Medulla oblongata (tissue), 1 donor: Measurements from ENCODE around the gene ARMS2.

ENCODE experiments used
- DNase-seq: peaks from one replicate; pipeline ENCODE4 v3.0.0-alpha.2; 2015; ENCODE audit errors: extremely low spot score

The ARMS2 gene, protein sequence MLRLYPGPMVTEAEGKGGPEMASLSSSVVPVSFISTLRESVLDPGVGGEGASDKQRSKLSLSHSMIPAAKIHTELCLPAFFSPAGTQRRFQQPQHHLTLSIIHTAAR

DNA sequence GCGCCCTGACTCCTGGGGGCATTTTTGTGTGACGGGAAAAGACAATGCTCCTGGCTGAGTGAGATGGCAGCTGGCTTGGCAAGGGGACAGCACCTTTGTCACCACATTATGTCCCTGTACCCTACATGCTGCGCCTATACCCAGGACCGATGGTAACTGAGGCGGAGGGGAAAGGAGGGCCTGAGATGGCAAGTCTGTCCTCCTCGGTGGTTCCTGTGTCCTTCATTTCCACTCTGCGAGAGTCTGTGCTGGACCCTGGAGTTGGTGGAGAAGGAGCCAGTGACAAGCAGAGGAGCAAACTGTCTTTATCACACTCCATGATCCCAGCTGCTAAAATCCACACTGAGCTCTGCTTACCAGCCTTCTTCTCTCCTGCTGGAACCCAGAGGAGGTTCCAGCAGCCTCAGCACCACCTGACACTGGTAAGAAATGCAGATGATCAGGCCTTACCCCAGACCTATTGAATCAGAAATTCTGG, at the start of gene ARMS2:
ARMS2 (plus strand) TSS at position 51 of the 478 bp plus-strand sequence; CDS start at position 126, 75 bp downstream.
- DNase-seq = no peak

DNA sequence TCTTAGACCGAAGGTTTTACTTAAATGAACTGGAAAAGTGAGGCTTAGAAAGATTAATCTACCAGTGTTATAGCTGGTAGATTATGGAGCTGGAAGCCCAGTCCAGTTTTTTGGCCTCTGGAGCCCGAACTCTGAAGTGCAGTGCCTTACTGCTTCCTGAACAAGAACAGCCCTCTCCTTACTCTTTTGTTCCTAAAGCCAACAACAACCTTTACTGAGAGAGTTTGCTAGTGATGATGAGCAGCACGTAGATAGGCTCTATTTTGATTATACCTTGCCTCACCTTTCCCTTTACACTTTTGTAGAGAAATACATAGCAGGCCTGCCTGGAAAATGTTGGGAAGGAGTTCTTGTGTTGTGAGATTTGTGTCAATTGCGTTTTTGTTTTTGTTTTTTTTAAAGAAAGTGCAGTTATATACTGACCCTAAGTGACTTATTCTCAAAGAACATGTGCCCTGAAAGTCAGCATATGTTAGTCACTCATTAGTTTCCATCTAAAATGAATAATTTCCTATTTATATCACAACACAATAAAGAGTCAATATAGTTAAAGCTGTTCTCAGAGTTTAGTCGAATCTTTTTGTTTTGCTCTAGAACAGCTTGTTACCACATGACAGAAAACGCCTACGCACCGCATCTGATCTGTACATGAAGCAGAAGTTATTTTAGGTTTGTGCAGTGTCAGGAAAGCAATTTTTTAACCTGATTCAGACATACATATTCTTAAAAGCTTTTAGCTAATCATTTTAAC, 46.9 kb upstream of the ARMS2 start:
- DNase-seq = no peak

DNA sequence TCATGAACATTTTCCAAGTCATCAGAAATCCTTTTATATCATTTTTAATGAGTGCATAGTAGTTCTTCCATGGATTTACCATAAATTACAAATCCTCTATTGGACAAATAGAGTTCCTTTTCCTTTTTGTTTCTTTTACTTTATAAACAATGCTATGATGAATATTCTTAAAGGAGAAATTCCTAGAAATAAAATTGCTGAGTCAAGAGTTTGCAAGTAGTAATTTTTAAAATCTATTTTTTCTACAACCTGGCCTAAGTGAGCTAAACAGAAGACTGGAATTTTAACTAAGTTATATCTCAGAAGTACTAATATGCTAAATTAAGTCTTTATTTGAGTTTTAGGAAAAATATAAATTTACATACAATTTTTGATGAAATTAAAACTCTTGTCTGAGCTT, 41.1 kb upstream of the ARMS2 start:
- no peak for DNase-seq

DNA sequence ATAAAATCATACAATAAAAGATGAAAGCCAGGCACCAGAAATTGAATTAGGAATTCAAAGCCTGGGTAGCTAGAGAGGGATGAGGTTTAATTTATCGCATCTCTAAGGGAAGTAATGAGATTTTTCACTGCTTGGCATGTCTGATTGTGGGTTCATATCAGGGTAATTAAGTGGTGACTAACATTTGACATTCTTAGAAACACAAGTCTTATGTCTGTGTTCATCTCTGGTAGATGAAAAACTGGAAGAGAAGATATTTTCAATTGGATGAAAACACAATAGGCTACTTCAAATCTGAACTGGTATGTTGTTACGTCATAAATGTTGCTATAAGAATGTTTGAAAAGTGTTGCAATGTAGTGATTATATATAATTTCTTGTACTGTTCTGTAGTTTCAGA, 36.8 kb upstream of the ARMS2 start:
- DNase-seq = no peak

DNA sequence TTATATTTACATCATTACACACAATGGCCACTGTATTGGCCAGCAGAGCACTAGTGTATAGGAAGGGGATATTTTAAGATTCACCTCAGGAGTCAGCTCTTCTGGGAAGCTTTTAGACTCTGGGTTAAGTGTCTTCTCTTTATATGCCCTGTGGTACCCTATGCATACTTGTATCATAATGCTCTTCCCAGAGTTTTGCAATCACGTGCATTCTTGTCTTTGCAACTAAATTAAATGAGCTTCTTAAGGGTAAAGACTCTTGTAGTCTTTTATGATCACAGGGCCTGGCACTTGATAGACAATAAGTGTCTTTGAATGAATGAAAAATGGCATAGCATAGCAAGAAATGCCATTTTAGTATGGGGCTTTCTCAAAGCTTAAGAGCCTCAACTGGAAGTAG, 35.4 kb upstream of the ARMS2 start:
- no peak for DNase-seq

DNA sequence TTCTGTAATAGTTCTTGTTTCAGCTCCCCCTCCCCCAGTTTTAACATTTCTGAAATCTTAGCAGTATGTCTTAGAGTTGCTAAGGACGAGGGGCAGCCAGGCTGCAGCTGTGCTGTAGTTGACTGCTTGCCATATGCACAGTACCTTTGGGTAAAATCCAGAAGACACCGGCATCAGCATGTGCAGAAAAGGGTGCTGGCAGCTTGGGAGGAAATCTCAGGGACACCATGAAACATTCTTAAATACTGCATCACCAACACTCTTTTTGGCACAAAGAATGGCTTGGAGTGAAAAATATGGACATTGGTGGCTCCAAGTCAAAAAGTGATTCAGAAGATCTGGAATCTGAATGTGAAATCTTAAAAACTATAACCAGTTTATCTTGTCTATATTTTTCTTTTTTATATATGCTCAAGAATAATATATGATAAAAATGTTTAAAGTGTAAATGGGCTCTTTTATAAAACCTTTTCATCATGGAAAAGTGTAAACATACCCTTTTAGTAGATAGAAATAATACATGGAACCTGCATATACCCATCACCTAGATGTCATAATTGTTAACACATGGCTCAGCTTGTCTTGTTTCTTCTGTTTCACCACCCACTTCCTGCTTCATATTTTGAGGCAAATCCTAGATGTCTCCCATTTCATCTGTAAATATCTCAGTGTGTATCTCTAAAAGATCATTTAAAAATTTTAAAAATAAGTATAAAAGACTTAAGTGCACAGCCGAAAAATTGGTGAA, 34.4 kb upstream of the ARMS2 start:
- no peak for DNase-seq

DNA sequence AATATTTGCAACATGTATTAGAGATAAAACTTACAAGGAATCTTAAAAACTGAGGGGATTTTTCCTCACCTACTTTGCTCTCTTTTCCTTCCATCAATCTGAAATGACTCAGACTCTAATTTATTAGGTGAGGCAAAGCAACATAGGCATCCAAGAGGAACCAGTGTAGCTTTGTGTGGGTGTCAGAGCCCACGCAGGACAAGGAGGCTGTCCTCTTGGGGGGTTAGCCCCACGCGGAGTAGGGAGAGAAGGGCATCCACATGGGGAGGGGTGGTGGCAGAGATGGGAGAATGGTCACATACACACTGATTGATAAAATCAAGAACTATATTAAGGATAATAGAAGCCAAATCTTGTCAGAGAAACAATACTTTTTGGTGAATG, 33.8 kb upstream of the ARMS2 start:
- no peak for DNase-seq

DNA sequence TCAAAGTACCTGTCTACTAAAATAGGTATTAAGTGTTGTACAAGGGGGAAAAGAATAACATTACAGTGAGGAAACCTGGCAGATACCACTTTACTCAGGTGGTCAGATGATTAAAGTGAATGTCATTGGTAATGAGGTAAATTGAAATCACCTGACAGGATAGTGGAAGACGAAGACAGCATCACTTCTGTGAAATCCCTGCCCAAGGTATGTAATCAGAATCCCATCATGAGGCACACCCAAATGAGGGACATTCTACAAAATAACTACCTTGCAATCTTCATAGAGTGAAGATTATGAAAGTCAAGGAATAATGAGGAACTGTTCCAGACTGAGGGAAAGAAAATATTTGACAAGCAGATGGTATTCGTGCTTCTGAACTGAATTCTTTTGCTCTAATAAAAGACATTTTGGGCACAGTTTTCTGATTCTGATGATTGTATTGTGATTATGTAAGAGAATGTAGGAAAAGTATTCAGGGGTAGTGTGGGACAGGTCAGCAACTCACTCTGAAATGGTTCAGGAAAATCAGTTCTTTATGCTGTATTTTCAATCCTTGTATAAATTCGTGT, 33.3 kb upstream of the ARMS2 start:
- DNase-seq = no peak

DNA sequence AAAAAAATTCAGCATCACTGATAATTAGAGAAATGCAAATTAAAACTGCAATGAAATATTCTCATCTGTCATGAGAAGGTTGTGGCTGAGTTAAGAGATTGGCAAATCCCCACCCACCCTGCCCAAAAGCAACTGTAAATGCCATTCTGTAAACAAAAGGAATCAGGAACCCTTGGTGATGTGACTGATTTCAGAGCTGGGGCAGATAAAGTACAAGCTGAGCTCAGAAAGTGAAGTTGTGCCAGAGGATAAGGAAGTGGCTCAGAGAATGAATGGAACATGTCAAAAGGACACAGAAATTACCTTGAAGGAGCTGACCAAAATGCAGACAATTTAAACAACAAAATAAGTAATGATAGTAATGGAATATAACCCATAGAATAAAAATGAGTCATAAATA, 32.7 kb upstream of the ARMS2 start:
- DNase-seq = no peak

DNA sequence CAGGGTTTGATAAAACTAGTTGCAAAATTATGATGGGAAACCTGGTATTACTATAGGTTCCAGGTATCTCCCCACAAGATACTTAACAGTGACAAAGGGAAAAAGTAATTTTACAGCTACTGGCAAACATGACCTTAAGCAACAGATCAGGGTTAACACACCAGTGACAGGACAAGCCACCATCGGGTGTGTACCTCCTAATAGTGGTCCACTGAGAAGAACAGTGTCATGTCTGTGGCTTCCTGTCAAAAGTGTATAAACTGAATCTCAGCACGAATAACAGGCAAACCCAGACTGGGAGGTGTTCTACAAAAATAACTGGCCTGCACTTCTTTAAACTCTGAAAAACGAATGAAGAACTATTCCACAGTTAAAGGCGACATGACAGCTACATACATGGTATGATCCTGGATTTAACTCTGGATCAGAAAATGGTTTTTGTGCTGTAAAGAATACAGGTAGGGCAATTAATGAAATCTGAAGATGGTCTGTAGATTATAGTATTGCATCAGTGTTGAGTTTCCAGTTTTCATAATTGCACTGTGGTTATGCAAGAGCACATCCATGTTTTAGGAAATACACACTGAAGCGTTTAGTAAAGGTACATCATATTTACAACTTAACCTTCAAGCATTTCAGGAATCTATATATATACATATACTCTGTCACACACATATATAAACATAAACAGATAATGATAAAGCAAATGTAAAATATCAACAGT, 32.0 kb upstream of the ARMS2 start:
- no peak for DNase-seq

DNA sequence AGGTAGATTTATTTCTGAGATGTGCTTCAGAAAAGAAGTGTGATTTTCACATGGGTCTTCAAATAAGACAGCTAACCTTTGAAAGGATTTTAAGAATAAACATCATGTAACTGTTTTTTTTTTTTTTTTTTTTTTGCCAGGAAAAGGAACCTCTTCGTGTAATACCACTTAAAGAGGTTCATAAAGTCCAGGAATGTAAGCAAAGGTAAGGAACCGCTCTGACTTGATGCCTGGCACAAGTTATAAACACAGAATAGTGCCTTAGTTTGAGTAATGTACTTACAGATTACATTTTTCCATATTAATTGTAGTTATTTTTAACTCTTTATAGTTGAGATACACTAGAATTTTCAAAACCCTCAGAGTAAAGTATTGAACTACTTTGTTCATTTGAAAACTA, 30.4 kb upstream of the ARMS2 start:
- DNase-seq = no peak

DNA sequence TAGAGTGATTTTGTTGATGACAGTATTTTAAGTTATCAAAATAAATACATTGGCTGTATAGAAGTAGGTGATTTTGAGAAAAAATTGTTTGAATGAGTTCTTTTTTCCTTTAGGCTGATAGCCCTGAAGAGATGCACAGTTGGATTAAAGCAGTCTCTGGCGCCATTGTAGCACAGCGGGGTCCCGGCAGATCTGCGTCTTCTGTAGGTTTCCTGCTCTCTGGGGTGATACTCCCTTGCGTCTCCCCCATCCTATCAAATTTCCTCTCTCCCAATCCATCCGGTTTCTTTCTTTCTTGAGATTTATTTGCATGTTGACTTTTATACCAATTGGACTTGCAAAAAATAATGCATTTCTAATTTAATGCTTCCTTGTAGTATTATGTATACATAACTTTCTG, 27.6 kb upstream of the ARMS2 start:
- no peak for DNase-seq

DNA sequence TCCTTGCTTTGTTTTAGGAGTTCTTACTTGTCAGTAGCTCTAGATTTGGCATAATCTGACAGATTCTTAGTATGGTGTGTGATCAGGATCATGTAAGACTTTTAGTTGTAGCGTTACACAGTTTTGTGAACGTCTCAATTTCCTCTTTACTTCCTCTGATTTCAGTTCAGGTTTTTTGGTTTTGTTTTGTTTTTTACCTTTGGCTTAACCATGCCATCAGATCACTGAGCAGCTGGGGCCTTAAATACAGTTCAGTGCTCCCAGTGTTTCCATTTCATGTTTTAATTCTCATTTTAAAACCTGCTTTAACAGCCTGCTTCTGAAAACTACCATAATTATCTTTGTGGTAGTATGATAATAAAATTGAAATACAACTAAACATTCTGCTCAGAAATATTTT, 27.2 kb upstream of the ARMS2 start:
- DNase-seq = no peak

DNA sequence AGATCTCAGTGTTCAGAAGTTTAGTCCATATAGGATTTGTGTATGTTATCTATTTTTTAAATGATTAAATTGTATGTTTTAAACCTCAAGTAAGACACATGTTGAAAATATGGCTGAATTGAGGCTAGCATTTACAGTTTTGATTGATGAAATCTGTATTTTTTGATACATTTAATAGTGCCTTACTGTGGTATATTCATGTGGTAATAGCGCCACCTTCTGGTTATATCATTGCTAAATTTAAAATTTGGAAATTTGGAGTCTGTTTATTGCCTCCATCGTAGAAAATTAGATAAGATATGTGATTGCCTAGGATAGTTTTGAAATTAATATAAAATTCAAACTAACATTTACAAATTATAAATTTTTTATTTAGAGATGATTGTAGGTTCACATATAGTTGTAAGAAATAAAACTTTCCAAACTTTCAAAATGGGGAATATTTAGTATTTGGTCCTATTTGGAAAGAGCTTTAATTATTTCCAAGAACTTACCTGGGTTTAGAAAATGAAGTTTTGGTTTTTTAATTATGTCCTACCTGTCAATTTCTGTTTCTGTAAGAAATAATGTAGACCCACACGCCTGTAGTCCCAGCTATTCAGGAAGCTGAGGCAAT, 19.1 kb upstream of the ARMS2 start:
- DNase-seq = peak; percentile 71

DNA sequence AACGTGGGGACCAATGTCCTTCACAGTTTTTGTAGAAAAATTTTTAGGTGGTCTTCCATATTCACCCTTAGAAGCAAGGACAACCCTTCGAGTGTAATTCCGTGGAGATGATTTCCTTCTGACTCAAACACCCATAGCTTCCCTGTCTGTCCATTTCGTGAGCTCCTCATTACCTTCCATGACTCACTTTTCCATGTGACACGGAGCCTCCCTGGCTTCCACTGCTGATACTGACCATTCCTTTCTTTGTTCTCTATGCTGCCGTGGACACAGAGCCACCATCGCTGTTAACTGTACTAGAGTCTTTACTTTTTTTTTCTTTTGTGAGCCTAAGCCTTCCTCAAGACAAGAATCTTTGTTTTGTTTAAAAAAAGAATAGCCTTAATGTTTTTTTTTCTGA, 12.5 kb upstream of the ARMS2 start:
- DNase-seq = peak; percentile 50

DNA sequence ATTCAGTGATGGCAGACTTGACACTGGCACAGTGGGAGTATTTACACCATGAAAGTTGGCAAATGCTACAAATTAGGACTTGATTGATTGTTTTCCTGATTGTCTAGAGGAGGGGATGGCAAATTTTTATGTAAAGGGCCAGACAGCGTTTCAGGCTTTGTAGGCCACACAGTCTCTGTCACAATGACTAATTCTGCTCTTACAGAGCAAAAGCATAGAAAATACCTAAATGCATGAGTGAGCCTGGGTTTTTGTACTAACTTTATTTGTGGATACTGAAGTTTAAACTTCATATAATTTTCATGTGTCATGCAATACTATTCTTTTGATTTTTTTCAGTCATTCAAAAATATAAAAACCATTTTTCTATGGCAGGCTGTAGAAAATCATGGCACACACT, 9.0 kb upstream of the ARMS2 start:
- no peak for DNase-seq

DNA sequence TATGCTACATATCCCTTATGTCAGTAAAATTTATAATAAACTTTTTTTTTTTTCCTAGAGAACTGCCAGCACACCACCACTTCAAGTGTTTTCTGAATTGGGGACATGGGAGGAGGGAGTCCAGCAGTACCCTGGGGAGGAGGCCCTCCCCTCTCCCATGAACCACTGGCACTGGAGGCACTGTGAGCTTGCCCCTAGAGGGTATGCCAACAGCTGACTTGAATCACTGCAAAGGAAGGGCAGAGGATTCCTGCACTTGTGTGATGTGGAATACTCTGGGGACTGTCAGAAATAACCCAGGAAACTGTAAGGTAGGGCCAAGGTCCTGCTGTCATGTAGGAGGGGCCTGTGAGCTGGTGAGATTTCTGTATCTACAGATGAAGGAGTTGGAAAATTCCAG, 8.5 kb upstream of the ARMS2 start:
- DNase-seq = no peak

DNA sequence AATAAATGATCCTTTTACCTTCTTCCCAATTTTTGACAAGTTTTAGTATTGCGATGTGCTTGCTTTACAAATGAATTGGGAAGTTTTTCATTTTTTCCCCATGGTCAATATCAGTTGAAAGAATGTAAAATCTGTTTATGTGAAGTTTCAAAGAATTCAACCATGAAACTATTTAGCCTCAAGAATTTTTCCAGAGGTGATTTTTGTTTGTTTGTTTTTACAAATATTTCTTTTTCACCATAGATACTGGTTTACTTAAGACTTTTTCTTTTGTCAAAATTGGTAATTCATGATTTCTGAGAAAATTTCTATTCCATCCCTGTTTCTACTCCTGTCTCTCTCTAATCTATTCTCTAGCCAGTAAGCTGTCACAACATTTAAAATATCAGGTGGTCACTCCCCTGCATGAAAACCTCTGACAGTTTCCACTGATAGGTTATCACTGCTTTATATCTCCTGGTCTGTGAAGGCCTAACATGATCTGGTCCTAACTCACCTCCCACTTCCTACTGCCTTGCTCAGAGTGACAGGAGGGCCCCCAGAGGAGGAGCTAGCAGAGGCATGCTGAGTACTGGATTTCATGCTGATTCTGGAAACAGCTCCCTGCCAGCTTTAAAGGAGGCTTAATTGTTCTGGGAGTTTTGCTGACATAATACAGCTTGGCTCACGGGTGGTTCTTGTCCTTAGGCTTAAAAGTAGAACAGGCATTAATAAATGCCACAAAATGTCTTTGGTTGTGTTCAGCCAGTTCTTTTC, 7.6 kb upstream of the ARMS2 start:
- DNase-seq = no peak

DNA sequence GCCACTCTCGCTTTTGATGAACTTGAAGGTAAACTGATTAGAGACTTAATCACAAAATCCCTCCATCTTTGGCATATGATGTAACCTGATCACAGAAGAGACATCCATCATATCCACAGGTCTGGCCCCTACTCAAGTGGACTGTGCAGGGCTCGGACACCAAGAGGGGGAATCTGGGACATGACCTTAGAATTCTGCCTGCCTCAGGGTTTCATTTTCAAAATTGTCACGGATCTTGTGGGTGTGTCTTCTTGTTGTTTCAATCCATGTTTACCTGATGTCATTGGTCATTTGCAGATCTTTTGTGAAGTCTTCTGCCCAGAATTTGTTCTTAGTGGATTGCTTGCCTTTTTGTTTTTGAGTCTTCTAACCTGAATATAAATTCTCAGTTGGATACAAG, 5.9 kb upstream of the ARMS2 start:
- no peak for DNase-seq

DNA sequence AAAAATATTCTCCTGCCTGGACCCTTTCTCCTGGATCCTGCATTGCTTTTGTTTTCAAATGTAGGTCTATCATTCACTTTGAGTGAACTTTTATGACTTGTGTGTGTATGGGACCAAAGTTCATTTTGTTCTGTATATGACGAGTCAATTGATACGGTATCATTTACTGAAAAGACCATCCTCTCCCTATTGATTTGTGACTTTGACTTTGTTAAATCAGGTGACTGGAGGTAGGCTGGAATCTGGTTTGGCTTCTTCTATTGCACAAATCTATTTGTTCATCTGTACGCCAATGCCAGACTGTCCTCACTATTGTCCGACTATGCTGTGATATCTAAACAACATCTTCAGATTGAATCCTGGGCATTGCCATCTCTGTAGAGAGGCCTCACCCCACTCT, 5.3 kb upstream of the ARMS2 start:
- no peak for DNase-seq
